ENCODE results near the gene LPAR3.

DNA sequence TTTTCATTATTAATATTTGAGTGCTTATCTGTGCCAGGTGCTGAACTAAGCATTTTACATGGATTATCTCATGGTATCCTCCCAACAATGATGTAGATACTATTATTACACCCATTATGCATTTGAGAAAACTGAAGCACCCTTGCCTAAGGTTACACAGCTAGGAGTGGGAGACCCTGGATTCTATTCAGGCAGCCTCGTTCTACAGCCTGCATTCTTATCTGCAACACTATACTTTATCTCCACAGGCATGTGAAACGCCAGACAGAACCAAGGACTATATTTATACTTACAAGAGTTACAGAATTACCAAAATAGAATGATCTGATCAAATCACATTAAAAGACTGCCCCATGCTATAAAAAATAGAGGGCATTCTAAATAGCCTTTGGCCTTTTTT, 22.4 kb downstream of the LPAR3 start:
- TF ChIP-seq CTCF (conservative IDR thresholded peaks at IDR 0.05 in 1 of 2, IDR thresholded peaks at IDR 0.05 in 1 of 2; ENCODE audit: low read depth in 1 of 2, low read length in 2 of 2), result no peak
- TF ChIP-seq EZH2 (IDR thresholded peaks at IDR 0.05; ENCODE audit: low read length, missing control alignments), result no peak

Data from fibroblast of lung (primary cell).